B cell (primary cell): ENCODE measurements around the gene IDH3A. TPM values are rescaled to one million over a fixed set of nuclear protein-coding genes. Genes with fewer than 3 reads are reported as not detected.

Source experiments
- ATAC-seq: fragments of 200-7000 bp; cut with Tn5 transposase; one replicate; pipeline ENCODE4 v1.10.0; 2021; ENCODE audit warnings: low read depth, mild to moderate bottlenecking, moderate number of reproducible peaks, moderate library complexity
- CTCF ChIA-PET: fragments of 350-600 bp; sonication (Branson Sonifier 250); formaldehyde crosslinking; loops from one replicate; lab custom pipeline; 2021; ENCODE audit warnings: antibody characterized with exemption, inconsistent platforms; lab: Charles Lee
- POLR2A ChIA-PET: fragments of 350-600 bp; sonication (Branson Sonifier 250); formaldehyde crosslinking; loops from one replicate; lab custom pipeline; 2021; ENCODE audit warnings: antibody characterized with exemption; lab: Charles Lee
- DNase-seq: peaks from one replicate; pipeline ENCODE4 v3.0.0; 2013
- H2AFZ ChIP-seq: 2 replicates; pipeline ENCODE4 v1.6.1; 2012; ENCODE audit warnings: mild to moderate bottlenecking, low read depth, low read length; ENCODE audit not compliant: insufficient read depth, poor library complexity, severe bottlenecking
- H3K27ac ChIP-seq, 2 donors: 1 replicate in 1 of 2; 2 replicates in 1 of 2; pipeline ENCODE4 v1.5.1; 2012 to 2013; ENCODE audit warnings: low read length in 2 of 2, mild to moderate bottlenecking in 2 of 2, moderate library complexity in 1 of 2
- H3K27me3 ChIP-seq, 4 experiments: fragments of 200-600 bp in 1 of 4; sonication (generic) in 1 of 4; replicated peaks in 1 of 4; 1 replicate in 2 of 4; 2 replicates in 2 of 4; pipeline versions ENCODE4 v1.6.1 to v1.7.0; 2013 to 2016; ENCODE audit warnings: low read length in 3 of 4, mild to moderate bottlenecking in 2 of 4, mixed read lengths in 1 of 4, moderate library complexity in 1 of 4; ENCODE audit not compliant: insufficient read depth in 4 of 4, control insufficient read depth in 3 of 4; ENCODE audit errors: control extremely low read depth in 1 of 4
- H3K36me3 ChIP-seq, 2 experiments: replicated peaks in 1 of 2; 1 replicate in 1 of 2; 2 replicates in 1 of 2; pipeline versions ENCODE4 v1.6.1 to v1.7.1; 2013; ENCODE audit warnings: low read length in 1 of 2; ENCODE audit not compliant: insufficient read depth in 2 of 2, control insufficient read depth in 1 of 2; ENCODE audit errors: control extremely low read depth in 1 of 2, extremely low read depth in 1 of 2
- H3K4me1 ChIP-seq, 2 donors: fragments of 200-600 bp in 1 of 2; sonication (generic) in 1 of 2; 1 replicate in 1 of 2; 2 replicates in 1 of 2; pipeline versions ENCODE4 v1.5.1 to v1.6.1; 2013 to 2017; ENCODE audit warnings: low read length in 2 of 2; ENCODE audit not compliant: control insufficient read depth in 2 of 2, insufficient read depth in 2 of 2
- H3K4me2 ChIP-seq: replicated peaks from 2 replicates; pipeline ENCODE3; 2012; ENCODE audit warnings: mild to moderate bottlenecking, low read depth, low read length; ENCODE audit not compliant: poor library complexity, severe bottlenecking
- H3K4me3 ChIP-seq, 5 experiments: fragments of 200-600 bp in 1 of 5; sonication (generic) in 1 of 5; 1 replicate in 3 of 5; 2 replicates in 2 of 5; pipeline versions ENCODE4 v1.5.1 to v1.7.0; 2011 to 2016; ENCODE audit warnings: low read length in 4 of 5, mild to moderate bottlenecking in 4 of 5, low read depth in 2 of 5, control low read depth in 1 of 5, moderate library complexity in 1 of 5; ENCODE audit not compliant: insufficient read depth in 1 of 5; ENCODE audit errors: control extremely low read depth in 1 of 5, extremely low read depth in 1 of 5
- H3K79me2 ChIP-seq: fragments of 200-600 bp; sonication (generic); one replicate; pipeline ENCODE4 v1.6.0; 2016; ENCODE audit warnings: low read length; ENCODE audit not compliant: control insufficient read depth, insufficient read depth
- H3K9ac ChIP-seq: fragments of 200-600 bp; sonication (generic); 2 replicates; pipeline ENCODE4 v1.6.1; 2017; ENCODE audit warnings: mild to moderate bottlenecking, low read length, moderate library complexity
- H3K9me3 ChIP-seq, 3 donors: one replicate each; pipeline versions ENCODE4 v1.6.1 to v1.7.1; 2013; ENCODE audit warnings: low read length in 2 of 3; ENCODE audit not compliant: control insufficient read depth in 2 of 3, insufficient read depth in 1 of 3; ENCODE audit errors: control extremely low read depth in 1 of 3
- H4K20me1 ChIP-seq: 2 replicates; pipeline ENCODE4 v1.6.0; 2012; ENCODE audit warnings: mild to moderate bottlenecking, low read length; ENCODE audit not compliant: insufficient read depth, control insufficient read depth, poor library complexity, severe bottlenecking
- H3K27ac Mint-ChIP-seq: one replicate; pipeline ENCODE4 v1.8.0; 2021; ENCODE audit warnings: mixed read lengths
- H3K27me3 Mint-ChIP-seq: one replicate; pipeline ENCODE4 v1.8.0; 2021; ENCODE audit warnings: mixed read lengths
- H3K4me1 Mint-ChIP-seq: one replicate; pipeline ENCODE4 v1.8.0; 2021; ENCODE audit warnings: mixed read lengths
- H3K4me3 Mint-ChIP-seq: one replicate; pipeline ENCODE4 v1.8.0; 2021; ENCODE audit warnings: mixed read lengths
- H3K9me3 Mint-ChIP-seq: one replicate; pipeline ENCODE4 v1.8.0; 2022; ENCODE audit warnings: mixed read lengths; ENCODE audit not compliant: insufficient read depth
- CTCF ChIP-seq: fragments of 200-600 bp; IDR thresholded peaks from one replicate; pipeline ENCODE4 v1.8.0; 2022; ENCODE audit warnings: antibody characterized with exemption, mild to moderate bottlenecking
- EZH2 ChIP-seq: IDR thresholded peaks from 2 replicates; pipeline ENCODE4 v1.6.1; 2012; ENCODE audit warnings: borderline replicate concordance, low read depth, mild to moderate bottlenecking, moderate library complexity, low read length; ENCODE audit not compliant: insufficient read depth, poor library complexity, severe bottlenecking
- WGBS: methylation state at CpG from one replicate; pipeline ENCODE4 v1.1.5; 2013; ENCODE audit warnings: missing lambda C conversion rate; ENCODE audit not compliant: insufficient coverage; 5-methylcytosine and 5-hydroxymethylcytosine counted together
- intact Hi-C: fragments of 100-400 bp; cut with micrococcal nuclease; formaldehyde crosslinking; loops from one replicate; pipeline ENCODE4 v1.10.0; 2022
- polyA plus RNA-seq: library from polyadenylated mRNA; depleted of rRNA; stranded (reverse); fragments of >200 nt; gene quantifications from 2 replicates; pipeline ENCODE4 v1.2.3, GENCODE V29; 2012
- total RNA-seq, 2 donors: library from RNA; stranded (reverse); fragments of 120-200 nt in 1 of 2; gene quantifications; 1 replicate in 1 of 2; 2 replicates in 1 of 2; pipeline versions ENCODE4 v1.2.3 to v1.2.4, GENCODE V29; 2013 to 2022

The IDH3A gene
- total and polyA plus RNA-seq, 2 donors (not counting 1 experiment from before 2014, with no cell fraction given): 39.7 to 71.7 TPM

GRCh38 chr15:78156653-78157052, 7.5 kb downstream of the IDH3A start:
- H3K4me3 ChIP-seq: no peak overlapping the region
- peaks cover 45% of the 10 kb centered on the region for H3K79me2 ChIP-seq
- DNase-seq (no peak), ATAC-seq (no peak)
- POLR2A ChIA-PET: no interaction called here
- TF ChIP-seq EZH2 (no peak), CTCF (no peak)
- Mint-ChIP-seq H3K27me3 (no peaks in the 10 kb centered on the region), H3K4me3 (no peak overlapping the region), H3K4me1 (peaks cover 13% of the 10 kb centered on the region), H3K27ac (no peak overlapping the region), H3K9me3 (no peaks in the 10 kb centered on the region)
- H3K9me3 ChIP-seq: no peaks in the 10 kb centered on the region
- H3K9ac ChIP-seq: no peak overlapping the region
- H3K4me1 ChIP-seq: no peaks in the 10 kb centered on the region
- H3K36me3 ChIP-seq: peaks cover 7 to 40% of the 10 kb centered on the region in 2 experiments
- no peak overlapping the region for H2AFZ ChIP-seq
- no peak overlapping the region for H3K4me2 ChIP-seq
- intact Hi-C loops: loop anchor here (10.0 kb wide), 1 partner anchor 732 kb away; the partner anchor contains the start of genes HMG20A and PEAK1
- no peaks in the 10 kb centered on the region for H4K20me1 ChIP-seq
- no CpG with 5 or more reads among the region's 1 CpG for WGBS
- CTCF ChIA-PET: interaction anchor here (2.2 to 4.0 kb wide), 2 partner anchors 38 to 44 kb away, joined by 7 to 17 read pairs; no protein-coding TSS in a partner anchor
- no peaks in the 10 kb centered on the region for H3K27me3 ChIP-seq
- peak overlapping the region in 1 of 2 donors; percentile 6 for H3K27ac ChIP-seq

GRCh38 chr15:78157203-78157602, 8.0 kb downstream of the IDH3A start:
- Histone ChIP-seq H2AFZ (no peak overlapping the region), H3K9me3 (no peaks in the 10 kb centered on the region), H3K4me1 (no peaks in the 10 kb centered on the region), H3K27ac (peak overlapping the region in 1 of 2 donors; percentile 6), H3K4me2 (no peak overlapping the region), H3K4me3 (no peak overlapping the region), H3K9ac (no peak overlapping the region), H3K27me3 (no peaks in the 10 kb centered on the region), H3K36me3 (peaks cover 9 to 46% of the 10 kb centered on the region in 2 experiments), H3K79me2 (peaks cover 46% of the 10 kb centered on the region), H4K20me1 (no peaks in the 10 kb centered on the region)
- Mint-ChIP-seq H3K4me1 (peaks cover 13% of the 10 kb centered on the region), H3K27ac (no peak overlapping the region), H3K27me3 (no peaks in the 10 kb centered on the region), H3K4me3 (no peak overlapping the region), H3K9me3 (no peaks in the 10 kb centered on the region)
- POLR2A ChIA-PET: no interaction called here
- CTCF ChIA-PET: interaction anchor here (1.0 to 4.0 kb wide), 3 partner anchors 38 to 49 kb away, joined by 3 to 17 read pairs (median 7); no protein-coding TSS in a partner anchor
- no peak for ATAC-seq
- DNase-seq: no peak
- 83% methylated on average over 1 of the region's 2 CpGs for WGBS
- no peak for TF ChIP-seq CTCF
- intact Hi-C loops: loop anchor here (10.0 kb wide), 1 partner anchor 732 kb away; the partner anchor contains the start of genes HMG20A and PEAK1
